Lower leg skin (tissue), 4 donors: ENCODE data around the gene SDHC. TPM values are rescaled to one million over a fixed set of nuclear protein-coding genes. Genes with fewer than 3 reads are reported as not detected.

ENCODE experiments used
- DNase-seq, 2 donors: peaks; one replicate each; pipeline ENCODE4 v3.0.0-alpha.2; 2019; ENCODE audit warnings: low spot score in 2 of 2
- H3K4me3 ChIP-seq: fragments of 200-600 bp; sonication (generic); 2 replicates; pipeline ENCODE4 v1.5.1; 2017; ENCODE audit warnings: mild to moderate bottlenecking, low read depth; ENCODE audit not compliant: poor library complexity, severe bottlenecking
- POLR2A ChIP-seq, 2 donors: fragments of 450-650 bp; IDR thresholded peaks; one replicate each; pipeline ENCODE4 v1.6.1; 2016 to 2017; ENCODE audit warnings: antibody characterized with exemption in 2 of 2, mild to moderate bottlenecking in 1 of 2, moderate library complexity in 1 of 2
- WGBS, 2 donors: methylation state at CpG; one replicate each; pipeline ENCODE4 v1.1.5; 2018; 5-methylcytosine and 5-hydroxymethylcytosine counted together
- intact Hi-C: fragments of 100-400 bp; cut with DNase I; formaldehyde crosslinking; loops from one replicate; pipeline ENCODE4 v1.15.0; 2023; ENCODE audit warnings: low total_unique reads
- total RNA-seq, 4 donors: library from RNA; depleted of rRNA; stranded (reverse); fragments of >200 nt; gene quantifications; one replicate each; pipeline ENCODE4 v1.1.0, GENCODE V29; 2016
- TF ChIP-seq, protein P1 (sequence below), 3 donors: fragments of 450-650 bp; IDR thresholded peaks; one replicate each; pipeline ENCODE4 v1.5.1; 2016; ENCODE audit warnings: antibody characterized with exemption in 3 of 3, mild to moderate bottlenecking in 3 of 3, moderate library complexity in 2 of 3

Gene SDHC, protein sequence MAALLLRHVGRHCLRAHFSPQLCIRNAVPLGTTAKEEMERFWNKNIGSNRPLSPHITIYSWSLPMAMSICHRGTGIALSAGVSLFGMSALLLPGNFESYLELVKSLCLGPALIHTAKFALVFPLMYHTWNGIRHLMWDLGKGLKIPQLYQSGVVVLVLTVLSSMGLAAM
- 100 to 1,000 TPM in 1 of 4 donors, 10 to 100 TPM in 3; 20.6 to 107 (median 52.2) TPM for total RNA-seq

DNA sequence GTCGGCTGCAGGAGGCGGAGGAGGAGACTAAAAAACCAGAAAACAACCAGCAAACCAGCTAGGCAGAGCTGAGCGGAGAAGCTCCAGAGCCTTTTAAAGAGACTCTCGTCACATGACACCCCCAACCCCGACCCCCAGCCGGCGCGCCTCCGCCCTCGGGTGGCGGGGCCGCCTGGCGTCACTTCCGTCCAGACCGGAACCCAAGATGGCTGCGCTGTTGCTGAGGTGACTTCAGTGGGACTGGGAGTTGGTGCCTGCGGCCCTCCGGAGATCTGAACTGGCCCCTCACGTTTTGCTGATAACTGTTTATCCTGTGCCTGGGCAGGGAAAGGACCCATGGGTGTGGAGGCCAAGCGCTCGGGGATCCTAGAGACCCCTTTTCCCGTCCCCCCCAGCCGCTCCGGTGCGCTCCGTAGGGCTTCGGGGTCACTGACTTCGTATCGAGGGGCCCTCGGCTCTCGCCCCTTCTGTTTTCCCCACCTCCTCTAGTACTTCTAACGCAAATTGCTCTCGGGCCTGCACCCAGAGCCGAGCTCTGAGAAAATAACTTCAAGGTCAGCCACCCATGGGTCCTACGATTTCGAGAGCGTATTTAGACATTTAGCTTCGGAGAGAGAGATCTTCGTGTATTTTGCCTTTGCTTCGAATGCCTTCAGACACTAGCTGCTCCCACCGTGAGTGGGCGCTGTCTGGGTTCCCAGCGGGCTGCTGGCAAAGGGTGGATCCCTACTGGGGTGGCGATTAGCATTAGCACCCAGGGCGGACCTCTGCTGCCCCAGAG is at the start of gene SDHC:
Gene SDHC, plus strand, starts transcription at position 181 of the 781 bp plus-strand sequence. Its CDS starts 25 bp downstream, at position 206.
- intact Hi-C loops, result no loop called here
- H3K4me3 ChIP-seq, result peak within 1 kb of the TSS; percentile 87
- TF ChIP-seq POLR2A (IDR thresholded peaks at IDR 0.05), result peak in 1 of 2 donors; percentile 64
- TF ChIP-seq, protein P1, sequence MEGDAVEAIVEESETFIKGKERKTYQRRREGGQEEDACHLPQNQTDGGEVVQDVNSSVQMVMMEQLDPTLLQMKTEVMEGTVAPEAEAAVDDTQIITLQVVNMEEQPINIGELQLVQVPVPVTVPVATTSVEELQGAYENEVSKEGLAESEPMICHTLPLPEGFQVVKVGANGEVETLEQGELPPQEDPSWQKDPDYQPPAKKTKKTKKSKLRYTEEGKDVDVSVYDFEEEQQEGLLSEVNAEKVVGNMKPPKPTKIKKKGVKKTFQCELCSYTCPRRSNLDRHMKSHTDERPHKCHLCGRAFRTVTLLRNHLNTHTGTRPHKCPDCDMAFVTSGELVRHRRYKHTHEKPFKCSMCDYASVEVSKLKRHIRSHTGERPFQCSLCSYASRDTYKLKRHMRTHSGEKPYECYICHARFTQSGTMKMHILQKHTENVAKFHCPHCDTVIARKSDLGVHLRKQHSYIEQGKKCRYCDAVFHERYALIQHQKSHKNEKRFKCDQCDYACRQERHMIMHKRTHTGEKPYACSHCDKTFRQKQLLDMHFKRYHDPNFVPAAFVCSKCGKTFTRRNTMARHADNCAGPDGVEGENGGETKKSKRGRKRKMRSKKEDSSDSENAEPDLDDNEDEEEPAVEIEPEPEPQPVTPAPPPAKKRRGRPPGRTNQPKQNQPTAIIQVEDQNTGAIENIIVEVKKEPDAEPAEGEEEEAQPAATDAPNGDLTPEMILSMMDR (IDR thresholded peaks at IDR 0.05), result no peak
- 1% methylated on average over 37 to 43 of the region's 45 CpGs for WGBS, 2 donors
- DNase-seq, result peak; percentile 85 to 98

DNA sequence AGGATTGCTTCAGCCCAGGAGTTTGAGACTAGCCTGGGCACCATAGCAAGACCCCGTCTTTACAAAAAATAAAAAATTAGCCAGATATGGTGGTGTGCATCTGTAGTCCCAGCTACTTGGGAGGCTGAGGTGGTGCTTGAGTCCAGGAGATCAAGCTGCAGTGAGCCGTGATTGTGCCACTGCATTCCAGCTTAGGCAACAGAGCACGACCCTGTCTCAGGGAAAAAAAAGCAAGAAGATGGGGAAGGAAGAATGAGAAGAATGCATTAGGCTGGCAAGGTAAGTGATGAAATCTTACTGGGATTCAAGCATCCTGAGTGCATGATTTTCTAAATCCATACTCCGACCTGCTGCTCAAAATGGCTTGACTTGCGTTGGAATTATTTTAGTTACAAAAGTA is 48.9 kb upstream of the SDHC start:
- 80 to 81% methylated on average over 5 of the region's 5 CpGs for WGBS, 2 donors
- intact Hi-C loops, result no loop called here
- H3K4me3 ChIP-seq, result no peak overlapping the region
- peak in 1 of 2 donors; percentile 28 for DNase-seq
- TF ChIP-seq, protein P1 (IDR thresholded peaks at IDR 0.05), result no peak
- no peak for TF ChIP-seq POLR2A (IDR thresholded peaks at IDR 0.05)

DNA sequence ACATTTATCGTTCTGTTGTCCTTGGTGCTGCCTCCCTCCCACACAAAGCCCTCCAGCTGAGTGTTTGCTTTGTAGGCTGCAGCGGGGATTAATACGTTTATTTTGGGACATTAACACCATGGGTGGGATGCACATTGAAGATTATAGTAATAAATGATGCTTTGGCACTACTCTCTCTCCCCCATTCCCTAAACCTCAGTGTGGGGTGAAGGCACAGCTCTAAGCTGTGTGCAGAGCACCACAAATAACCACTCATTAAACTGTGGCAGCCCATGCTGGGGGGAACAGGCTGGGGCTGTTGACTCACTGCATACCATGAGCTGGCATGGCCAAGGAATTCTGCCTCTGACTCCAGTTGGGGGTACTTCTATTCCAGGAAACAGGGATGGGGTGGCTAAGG is 48.0 kb upstream of the SDHC start:
- H3K4me3 ChIP-seq, result no peak overlapping the region
- intact Hi-C loops, result no loop called here
- TF ChIP-seq, protein P1 (IDR thresholded peaks at IDR 0.05), result no peak
- no peak for TF ChIP-seq POLR2A (IDR thresholded peaks at IDR 0.05)
- DNase-seq, result no peak
- WGBS, 2 donors, result 69 to 72% methylated on average over 3 of the region's 3 CpGs

DNA sequence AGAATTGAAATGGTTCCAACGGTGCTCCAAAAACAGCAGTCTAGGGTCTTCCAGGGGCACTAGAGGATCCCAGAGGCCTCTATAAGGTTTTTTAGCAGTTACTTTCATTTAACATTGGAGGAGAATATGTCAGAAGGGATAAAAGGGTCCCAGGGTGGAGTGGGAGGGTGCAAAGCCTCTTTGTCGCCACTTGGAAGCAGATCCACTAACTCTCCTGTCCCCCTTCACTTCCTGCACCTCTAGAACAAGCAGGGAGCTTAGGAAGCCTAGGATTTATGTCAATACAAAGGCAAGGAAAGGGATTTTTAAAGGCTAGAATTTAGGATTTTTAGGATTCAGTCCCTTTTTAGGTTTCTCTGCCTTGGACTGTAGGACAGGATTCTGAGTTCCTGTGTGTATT is 47.3 kb upstream of the SDHC start:
- 73 to 80% methylated on average over 2 of the region's 2 CpGs for WGBS, 2 donors
- TF ChIP-seq, protein P1 (IDR thresholded peaks at IDR 0.05), result no peak
- TF ChIP-seq POLR2A (IDR thresholded peaks at IDR 0.05), result no peak
- intact Hi-C loops, result no loop called here
- DNase-seq, result no peak
- H3K4me3 ChIP-seq, result no peak overlapping the region

DNA sequence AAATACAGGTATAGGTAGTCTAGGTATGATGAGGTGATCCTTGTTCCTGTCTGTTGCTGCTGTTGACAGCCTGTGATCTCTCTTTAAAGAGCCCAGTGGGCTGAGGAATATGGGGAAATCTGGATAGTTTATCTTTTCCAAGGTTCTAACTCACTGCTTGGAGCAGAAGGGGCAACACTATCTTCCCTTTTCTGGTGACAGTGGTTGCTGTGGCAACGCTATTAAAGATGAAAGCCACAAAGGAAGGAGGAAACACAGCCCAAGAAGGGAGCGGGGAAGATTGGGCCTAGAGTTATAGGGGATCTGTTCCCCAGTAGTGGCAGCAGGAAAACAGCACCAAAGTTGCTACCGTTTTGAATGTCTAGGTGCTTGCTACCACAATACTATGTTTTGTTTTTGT is 46.9 kb upstream of the SDHC start:
- WGBS, 2 donors, result 62 to 69% methylated on average over 3 of the region's 3 CpGs
- intact Hi-C loops, result no loop called here
- no peak overlapping the region for H3K4me3 ChIP-seq
- no peak for DNase-seq
- TF ChIP-seq, protein P1 (IDR thresholded peaks at IDR 0.05), result no peak
- no peak for TF ChIP-seq POLR2A (IDR thresholded peaks at IDR 0.05)
